ENCODE measurements around the gene FOXP4. TPM values are rescaled to one million over a fixed set of nuclear protein-coding genes. Genes with fewer than 3 reads are reported as not detected.

The FOXP4 gene
- total and polyA plus RNA-seq, 2 donors (not counting 1 experiment from before 2014, with no cell fraction given), result 0.81 to 1.8 TPM

- Histone ChIP-seq H3K27me3 (ENCODE audit: control insufficient read depth, insufficient read depth, low read length) (no peaks in the 10 kb centered on the region), H3K27ac (ENCODE audit: insufficient read depth, low read length) (no peak overlapping the region), H4K20me1 (ENCODE audit: control insufficient read depth, extremely low read depth, insufficient read depth, low read length) (no peaks in the 10 kb centered on the region), H3K4me2 (ENCODE audit: extremely low read depth, insufficient read depth, low read length) (no peak overlapping the region), H3K4me3 (replicated peaks in 1 of 4; ENCODE audit: control extremely low read depth in 1 of 4, insufficient read depth in 1 of 4, low read depth in 3 of 4, low read length in 4 of 4) (no peak overlapping the region), H3K4me1 (ENCODE audit: control insufficient read depth, extremely low read depth, insufficient read depth, low read length) (no peaks in the 10 kb centered on the region), H3K36me3 (ENCODE audit: control insufficient read depth, insufficient read depth, low read length) (no peaks in the 10 kb centered on the region), H2AFZ (ENCODE audit: low read length) (no peak overlapping the region), H3K9me3 (ENCODE audit: control insufficient read depth, insufficient read depth, low read depth, low read length) (no peaks in the 10 kb centered on the region), H3K9ac (ENCODE audit: insufficient read depth, low read length) (no peak overlapping the region), H3K79me2 (ENCODE audit: control insufficient read depth, insufficient read depth, low read length) (no peaks in the 10 kb centered on the region)
- DNase-seq (ENCODE audit: low read depth in 2 of 2), result no peak
- TF ChIP-seq EZH2 (IDR thresholded peaks at IDR 0.05; ENCODE audit: low read length, missing control alignments), result no peak
- no peak for TF ChIP-seq CTCF (conservative IDR thresholded peaks at IDR 0.05 in 1 of 2, IDR thresholded peaks at IDR 0.05 in 1 of 2; ENCODE audit: low read depth in 1 of 2, low read length in 2 of 2)
Measured at GRCh38 chr6:41607036-41607435, 60.9 kb downstream of the FOXP4 start.

GRCh38 chr6:41607736-41608135 lies 61.6 kb downstream of the FOXP4 start:
- no peaks in the 10 kb centered on the region for H3K9me3 ChIP-seq (ENCODE audit: control insufficient read depth, insufficient read depth, low read depth, low read length)

GRCh38 chr6:41608443-41609151 lies 62.4 kb downstream of the FOXP4 start:
- Histone ChIP-seq H3K9ac (ENCODE audit: insufficient read depth, low read length) (no peak overlapping the region), H3K4me1 (ENCODE audit: control insufficient read depth, extremely low read depth, insufficient read depth, low read length) (no peaks in the 10 kb centered on the region), H3K4me2 (ENCODE audit: extremely low read depth, insufficient read depth, low read length) (no peak overlapping the region), H3K4me3 (replicated peaks in 1 of 4; ENCODE audit: control extremely low read depth in 1 of 4, insufficient read depth in 1 of 4, low read depth in 3 of 4, low read length in 4 of 4) (no peak overlapping the region), H3K9me3 (ENCODE audit: control insufficient read depth, insufficient read depth, low read depth, low read length) (no peaks in the 10 kb centered on the region), H3K79me2 (ENCODE audit: control insufficient read depth, insufficient read depth, low read length) (no peaks in the 10 kb centered on the region), H3K27me3 (ENCODE audit: control insufficient read depth, insufficient read depth, low read length) (no peaks in the 10 kb centered on the region), H4K20me1 (ENCODE audit: control insufficient read depth, extremely low read depth, insufficient read depth, low read length) (no peaks in the 10 kb centered on the region), H3K27ac (ENCODE audit: insufficient read depth, low read length) (no peak overlapping the region), H3K36me3 (ENCODE audit: control insufficient read depth, insufficient read depth, low read length) (no peaks in the 10 kb centered on the region), H2AFZ (ENCODE audit: low read length) (no peak overlapping the region)
- no peak for TF ChIP-seq EZH2 (IDR thresholded peaks at IDR 0.05; ENCODE audit: low read length, missing control alignments)
- TF ChIP-seq CTCF (conservative IDR thresholded peaks at IDR 0.05 in 1 of 2, IDR thresholded peaks at IDR 0.05 in 1 of 2; ENCODE audit: low read depth in 1 of 2, low read length in 2 of 2), result no peak
- DNase-seq (ENCODE audit: low read depth in 2 of 2), result no peak

More at GRCh38 chr6:41607736-41608135, 61.6 kb downstream of the FOXP4 start:
- H4K20me1 ChIP-seq (ENCODE audit: control insufficient read depth, extremely low read depth, insufficient read depth, low read length), result no peaks in the 10 kb centered on the region
- H3K36me3 ChIP-seq (ENCODE audit: control insufficient read depth, insufficient read depth, low read length), result no peaks in the 10 kb centered on the region
- H3K9ac ChIP-seq (ENCODE audit: insufficient read depth, low read length), result no peak overlapping the region
- no peaks in the 10 kb centered on the region for H3K27me3 ChIP-seq (ENCODE audit: control insufficient read depth, insufficient read depth, low read length)
- TF ChIP-seq EZH2 (IDR thresholded peaks at IDR 0.05; ENCODE audit: low read length, missing control alignments) (no peak), CTCF (conservative IDR thresholded peaks at IDR 0.05 in 1 of 2, IDR thresholded peaks at IDR 0.05 in 1 of 2; ENCODE audit: low read depth in 1 of 2, low read length in 2 of 2) (no peak)
- H2AFZ ChIP-seq (ENCODE audit: low read length), result no peak overlapping the region
- H3K4me1 ChIP-seq (ENCODE audit: control insufficient read depth, extremely low read depth, insufficient read depth, low read length), result no peaks in the 10 kb centered on the region
- DNase-seq (ENCODE audit: low read depth in 2 of 2), result no peak
- no peak overlapping the region for H3K27ac ChIP-seq (ENCODE audit: insufficient read depth, low read length)
- no peaks in the 10 kb centered on the region for H3K79me2 ChIP-seq (ENCODE audit: control insufficient read depth, insufficient read depth, low read length)
- H3K4me3 ChIP-seq (replicated peaks in 1 of 4; ENCODE audit: control extremely low read depth in 1 of 4, insufficient read depth in 1 of 4, low read depth in 3 of 4, low read length in 4 of 4), result no peak overlapping the region
- no peak overlapping the region for H3K4me2 ChIP-seq (ENCODE audit: extremely low read depth, insufficient read depth, low read length)

All from fibroblast of lung (primary cell).